SH-SY5Y (cell line): Measurements from ENCODE around the gene CCDC175.

Experiments
- GATA2 ChIP-seq: IDR thresholded peaks from 2 replicates; pipeline ENCODE4 v1.6.1; 2011; ENCODE audit warnings: mild to moderate bottlenecking, low read depth, low read length
- GATA3 ChIP-seq: IDR thresholded peaks from 2 replicates; pipeline ENCODE4 v1.6.1; 2011; ENCODE audit warnings: low read depth, mild to moderate bottlenecking, low read length, moderate library complexity

DNA sequence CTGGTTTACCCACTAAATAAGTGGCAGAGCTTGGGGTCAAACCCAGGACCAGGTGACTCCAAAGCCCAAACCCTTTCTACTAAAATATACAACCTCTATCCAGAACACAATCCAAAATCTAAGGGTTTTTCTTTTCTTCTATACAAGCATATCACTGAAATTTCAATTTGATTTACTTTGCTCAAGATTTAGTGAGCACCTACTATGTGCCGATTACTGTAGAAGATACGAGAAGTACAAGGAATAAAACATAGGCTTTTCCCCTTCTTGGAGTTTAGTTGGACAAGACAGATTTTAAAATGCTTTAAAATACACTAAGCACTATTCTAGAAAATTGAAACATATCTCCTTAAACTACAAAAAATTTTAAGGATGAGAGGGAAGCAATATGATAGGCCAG, 95.2 kb downstream of the CCDC175 start:
- TF ChIP-seq GATA2 (no peak), GATA3 (no peak)
